Measurements from ENCODE around the gene PTDSS2. TPM values are rescaled to one million over a fixed set of nuclear protein-coding genes. Genes with fewer than 3 reads are reported as not detected.

The PTDSS2 gene
- total and polyA plus RNA-seq, 9 of the 15 experiments (the other 6 are each of a cell fraction or from before 2014, with no cell fraction given): 0.45 to 53.9 (median 17.2) TPM

GRCh38 chr11:488992-489391 is 38.9 kb downstream of the PTDSS2 start:
- Histone ChIP-seq H3K27ac (ENCODE audit: extremely low read depth, low read depth, low read length) (no peak overlapping the region), H4K20me1 (replicated peaks; ENCODE audit: control insufficient read depth, insufficient read depth, low read length) (no peaks in the 10 kb centered on the region), H3K4me1 (replicated peaks in 1 of 2; ENCODE audit: control insufficient read depth in 2 of 2, insufficient read depth in 2 of 2, low read length in 2 of 2) (peaks cover 0 to 31% of the 10 kb centered on the region in 2 experiments; a peak in 2 of 5 replicates), H3K27me3 (ENCODE audit: control insufficient read depth in 2 of 2, insufficient read depth in 2 of 2, low read length in 2 of 2) (no peaks in the 10 kb centered on the region), H3K9me3 (replicated peaks; ENCODE audit: control insufficient read depth, insufficient read depth, low read depth, low read length) (peaks cover 2% of the 10 kb centered on the region; the same call in 1 of the 2 replicates), H2AFZ (ENCODE audit: low read depth, low read length) (no peak overlapping the region), H3K9me1 (ENCODE audit: control insufficient read depth, insufficient read depth, low read length) (no peaks in the 10 kb centered on the region), H3K79me2 (ENCODE audit: control insufficient read depth, insufficient read depth, low read length) (peaks cover 7% of the 10 kb centered on the region), H3K4me3 (no peak overlapping the region), H3K36me3 (ENCODE audit: control insufficient read depth, insufficient read depth, low read length) (peaks cover 63% of the 10 kb centered on the region; the same call in 2 of the 3 replicates), H3K4me2 (ENCODE audit: insufficient read depth, low read length) (no peak overlapping the region), H3K9ac (ENCODE audit: insufficient read depth in 1 of 2, low read depth in 2 of 2, low read length in 2 of 2) (no peak overlapping the region; a peak in 1 of 4 replicates)
- in situ Hi-C loops (cut with MboI): no loop called here
- BruUV-seq (replicated peaks): no TSS peak
- 96% methylated on average over 11 of the region's 19 CpGs for WGBS (ENCODE audit: insufficient coverage, low coverage, missing lambda C conversion rate)
- ATAC-seq (no peak), FAIRE-seq (no peak), DNase-seq (ENCODE audit: extremely low read depth in 1 of 4, low spot score in 3 of 4) (no peak)
- ChIA-PET CTCF (ENCODE audit: low intra/inter-chr PET ratio) (no interaction called here), POLR2A (interaction anchor here (0.6 kb wide), 1 partner anchor 21 kb away, joined by 3 read pairs; no protein-coding TSS in a partner anchor)
- intact Hi-C loops (cut with micrococcal nuclease): no loop called here
- TF ChIP-seq KHSRP (IDR thresholded peaks at IDR 0.05) (no peak), ZNF407 (IDR thresholded peaks at IDR 0.05; ENCODE audit: low read depth) (no peak), NR4A1 (CRISPR knock-in tag; IDR thresholded peaks at IDR 0.05) (no peak), NR4A1 (tag; IDR thresholded peaks at IDR 0.05) (no peak), NUFIP1 (IDR thresholded peaks at IDR 0.05; ENCODE audit: partially characterized antibody) (no peak), TCFL5 (CRISPR knock-in tag; conservative IDR thresholded peaks at IDR 0.05) (no peak), PHB2 (IDR thresholded peaks at IDR 0.05; ENCODE audit: low read depth) (no peak), STAT6 (CRISPR knock-in tag; IDR thresholded peaks at IDR 0.05) (no peak), ZBTB2 (IDR thresholded peaks at IDR 0.05) (no peak), ADNP (tag; IDR thresholded peaks at IDR 0.05) (no peak)
